ENCODE measurements around the gene PDPN.

DNA sequence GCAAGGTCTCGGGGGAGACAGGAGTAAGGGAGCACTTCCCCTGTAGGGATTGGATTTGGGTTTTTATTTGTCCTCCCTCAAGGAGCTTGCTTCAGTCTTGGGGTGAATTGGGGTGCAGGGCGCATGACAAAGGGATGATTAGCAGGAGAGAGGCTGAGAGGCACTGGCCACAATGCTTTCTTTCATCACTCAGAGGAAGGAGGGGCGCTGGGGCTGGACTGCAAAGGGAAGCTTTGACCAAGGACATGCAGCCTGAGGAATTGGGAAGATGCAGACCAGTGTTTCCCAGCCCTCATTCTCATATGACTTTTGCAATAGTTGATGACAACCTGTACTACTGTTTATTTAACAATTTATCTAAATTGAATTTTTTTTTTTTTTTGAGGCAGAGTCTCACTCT lies 34.1 kb upstream of the PDPN start:
- TF ChIP-seq, protein P1, sequence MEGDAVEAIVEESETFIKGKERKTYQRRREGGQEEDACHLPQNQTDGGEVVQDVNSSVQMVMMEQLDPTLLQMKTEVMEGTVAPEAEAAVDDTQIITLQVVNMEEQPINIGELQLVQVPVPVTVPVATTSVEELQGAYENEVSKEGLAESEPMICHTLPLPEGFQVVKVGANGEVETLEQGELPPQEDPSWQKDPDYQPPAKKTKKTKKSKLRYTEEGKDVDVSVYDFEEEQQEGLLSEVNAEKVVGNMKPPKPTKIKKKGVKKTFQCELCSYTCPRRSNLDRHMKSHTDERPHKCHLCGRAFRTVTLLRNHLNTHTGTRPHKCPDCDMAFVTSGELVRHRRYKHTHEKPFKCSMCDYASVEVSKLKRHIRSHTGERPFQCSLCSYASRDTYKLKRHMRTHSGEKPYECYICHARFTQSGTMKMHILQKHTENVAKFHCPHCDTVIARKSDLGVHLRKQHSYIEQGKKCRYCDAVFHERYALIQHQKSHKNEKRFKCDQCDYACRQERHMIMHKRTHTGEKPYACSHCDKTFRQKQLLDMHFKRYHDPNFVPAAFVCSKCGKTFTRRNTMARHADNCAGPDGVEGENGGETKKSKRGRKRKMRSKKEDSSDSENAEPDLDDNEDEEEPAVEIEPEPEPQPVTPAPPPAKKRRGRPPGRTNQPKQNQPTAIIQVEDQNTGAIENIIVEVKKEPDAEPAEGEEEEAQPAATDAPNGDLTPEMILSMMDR (IDR thresholded peaks at IDR 0.05) = no peak
- TF ChIP-seq POLR2AphosphoS5 (IDR thresholded peaks at IDR 0.05) = no peak
- no peak for TF ChIP-seq EP300 (IDR thresholded peaks at IDR 0.05)
- no peak for TF ChIP-seq POLR2A (IDR thresholded peaks at IDR 0.05)
